B cell (primary cell): ENCODE data around the gene PRRC2B. TPM values are rescaled to one million over a fixed set of nuclear protein-coding genes. Genes with fewer than 3 reads are reported as not detected.
A peak's percentile ranks its signal among the peaks of the same experiment; 100 is the strongest.

ENCODE experiments used
- ATAC-seq: fragments of 200-7000 bp; cut with Tn5 transposase; one replicate; pipeline ENCODE4 v1.10.0; 2021; ENCODE audit warnings: low read depth, mild to moderate bottlenecking, moderate number of reproducible peaks, moderate library complexity
- CTCF ChIA-PET: fragments of 350-600 bp; sonication (Branson Sonifier 250); formaldehyde crosslinking; loops from one replicate; lab custom pipeline; 2021; ENCODE audit warnings: antibody characterized with exemption, inconsistent platforms; lab: Charles Lee
- POLR2A ChIA-PET: fragments of 350-600 bp; sonication (Branson Sonifier 250); formaldehyde crosslinking; loops from one replicate; lab custom pipeline; 2021; ENCODE audit warnings: antibody characterized with exemption; lab: Charles Lee
- DNase-seq: peaks from one replicate; pipeline ENCODE4 v3.0.0; 2013
- H2AFZ ChIP-seq: 2 replicates; pipeline ENCODE4 v1.6.1; 2012; ENCODE audit warnings: mild to moderate bottlenecking, low read depth, low read length; ENCODE audit not compliant: insufficient read depth, poor library complexity, severe bottlenecking
- H3K27ac ChIP-seq, 2 donors: 1 replicate in 1 of 2; 2 replicates in 1 of 2; pipeline ENCODE4 v1.5.1; 2012 to 2013; ENCODE audit warnings: low read length in 2 of 2, mild to moderate bottlenecking in 2 of 2, moderate library complexity in 1 of 2
- H3K27me3 ChIP-seq, 4 experiments: fragments of 200-600 bp in 1 of 4; sonication (generic) in 1 of 4; replicated peaks in 1 of 4; 1 replicate in 2 of 4; 2 replicates in 2 of 4; pipeline versions ENCODE4 v1.6.1 to v1.7.0; 2013 to 2016; ENCODE audit warnings: low read length in 3 of 4, mild to moderate bottlenecking in 2 of 4, mixed read lengths in 1 of 4, moderate library complexity in 1 of 4; ENCODE audit not compliant: insufficient read depth in 4 of 4, control insufficient read depth in 3 of 4; ENCODE audit errors: control extremely low read depth in 1 of 4
- H3K36me3 ChIP-seq, 2 experiments: replicated peaks in 1 of 2; 1 replicate in 1 of 2; 2 replicates in 1 of 2; pipeline versions ENCODE4 v1.6.1 to v1.7.1; 2013; ENCODE audit warnings: low read length in 1 of 2; ENCODE audit not compliant: insufficient read depth in 2 of 2, control insufficient read depth in 1 of 2; ENCODE audit errors: control extremely low read depth in 1 of 2, extremely low read depth in 1 of 2
- H3K4me1 ChIP-seq, 2 donors: fragments of 200-600 bp in 1 of 2; sonication (generic) in 1 of 2; 1 replicate in 1 of 2; 2 replicates in 1 of 2; pipeline versions ENCODE4 v1.5.1 to v1.6.1; 2013 to 2017; ENCODE audit warnings: low read length in 2 of 2; ENCODE audit not compliant: control insufficient read depth in 2 of 2, insufficient read depth in 2 of 2
- H3K4me2 ChIP-seq: replicated peaks from 2 replicates; pipeline ENCODE3; 2012; ENCODE audit warnings: mild to moderate bottlenecking, low read depth, low read length; ENCODE audit not compliant: poor library complexity, severe bottlenecking
- H3K4me3 ChIP-seq, 5 experiments: fragments of 200-600 bp in 1 of 5; sonication (generic) in 1 of 5; 1 replicate in 3 of 5; 2 replicates in 2 of 5; pipeline versions ENCODE4 v1.5.1 to v1.7.0; 2011 to 2016; ENCODE audit warnings: low read length in 4 of 5, mild to moderate bottlenecking in 4 of 5, low read depth in 2 of 5, control low read depth in 1 of 5, moderate library complexity in 1 of 5; ENCODE audit not compliant: insufficient read depth in 1 of 5; ENCODE audit errors: control extremely low read depth in 1 of 5, extremely low read depth in 1 of 5
- H3K79me2 ChIP-seq: fragments of 200-600 bp; sonication (generic); one replicate; pipeline ENCODE4 v1.6.0; 2016; ENCODE audit warnings: low read length; ENCODE audit not compliant: control insufficient read depth, insufficient read depth
- H3K9ac ChIP-seq: fragments of 200-600 bp; sonication (generic); 2 replicates; pipeline ENCODE4 v1.6.1; 2017; ENCODE audit warnings: mild to moderate bottlenecking, low read length, moderate library complexity
- H3K9me3 ChIP-seq, 3 donors: one replicate each; pipeline versions ENCODE4 v1.6.1 to v1.7.1; 2013; ENCODE audit warnings: low read length in 2 of 3; ENCODE audit not compliant: control insufficient read depth in 2 of 3, insufficient read depth in 1 of 3; ENCODE audit errors: control extremely low read depth in 1 of 3
- H4K20me1 ChIP-seq: 2 replicates; pipeline ENCODE4 v1.6.0; 2012; ENCODE audit warnings: mild to moderate bottlenecking, low read length; ENCODE audit not compliant: insufficient read depth, control insufficient read depth, poor library complexity, severe bottlenecking
- H3K27ac Mint-ChIP-seq: one replicate; pipeline ENCODE4 v1.8.0; 2021; ENCODE audit warnings: mixed read lengths
- H3K27me3 Mint-ChIP-seq: one replicate; pipeline ENCODE4 v1.8.0; 2021; ENCODE audit warnings: mixed read lengths
- H3K4me1 Mint-ChIP-seq: one replicate; pipeline ENCODE4 v1.8.0; 2021; ENCODE audit warnings: mixed read lengths
- H3K4me3 Mint-ChIP-seq: one replicate; pipeline ENCODE4 v1.8.0; 2021; ENCODE audit warnings: mixed read lengths
- H3K9me3 Mint-ChIP-seq: one replicate; pipeline ENCODE4 v1.8.0; 2022; ENCODE audit warnings: mixed read lengths; ENCODE audit not compliant: insufficient read depth
- EZH2 ChIP-seq: IDR thresholded peaks from 2 replicates; pipeline ENCODE4 v1.6.1; 2012; ENCODE audit warnings: borderline replicate concordance, low read depth, mild to moderate bottlenecking, moderate library complexity, low read length; ENCODE audit not compliant: insufficient read depth, poor library complexity, severe bottlenecking
- WGBS: methylation state at CpG from one replicate; pipeline ENCODE4 v1.1.5; 2013; ENCODE audit warnings: missing lambda C conversion rate; ENCODE audit not compliant: insufficient coverage; 5-methylcytosine and 5-hydroxymethylcytosine counted together
- intact Hi-C: fragments of 100-400 bp; cut with micrococcal nuclease; formaldehyde crosslinking; loops from one replicate; pipeline ENCODE4 v1.10.0; 2022
- polyA plus RNA-seq: library from polyadenylated mRNA; depleted of rRNA; stranded (reverse); fragments of >200 nt; gene quantifications from 2 replicates; pipeline ENCODE4 v1.2.3, GENCODE V29; 2012
- total RNA-seq, 2 donors: library from RNA; stranded (reverse); fragments of 120-200 nt in 1 of 2; gene quantifications; 1 replicate in 1 of 2; 2 replicates in 1 of 2; pipeline versions ENCODE4 v1.2.3 to v1.2.4, GENCODE V29; 2013 to 2022
- TF ChIP-seq, protein P1 (sequence below): fragments of 200-600 bp; IDR thresholded peaks from one replicate; pipeline ENCODE4 v1.8.0; 2022; ENCODE audit warnings: antibody characterized with exemption, mild to moderate bottlenecking

Gene PRRC2B
- total and polyA plus RNA-seq, 2 donors (not counting 1 experiment from before 2014, with no cell fraction given), result 63.9 to 268 TPM

DNA sequence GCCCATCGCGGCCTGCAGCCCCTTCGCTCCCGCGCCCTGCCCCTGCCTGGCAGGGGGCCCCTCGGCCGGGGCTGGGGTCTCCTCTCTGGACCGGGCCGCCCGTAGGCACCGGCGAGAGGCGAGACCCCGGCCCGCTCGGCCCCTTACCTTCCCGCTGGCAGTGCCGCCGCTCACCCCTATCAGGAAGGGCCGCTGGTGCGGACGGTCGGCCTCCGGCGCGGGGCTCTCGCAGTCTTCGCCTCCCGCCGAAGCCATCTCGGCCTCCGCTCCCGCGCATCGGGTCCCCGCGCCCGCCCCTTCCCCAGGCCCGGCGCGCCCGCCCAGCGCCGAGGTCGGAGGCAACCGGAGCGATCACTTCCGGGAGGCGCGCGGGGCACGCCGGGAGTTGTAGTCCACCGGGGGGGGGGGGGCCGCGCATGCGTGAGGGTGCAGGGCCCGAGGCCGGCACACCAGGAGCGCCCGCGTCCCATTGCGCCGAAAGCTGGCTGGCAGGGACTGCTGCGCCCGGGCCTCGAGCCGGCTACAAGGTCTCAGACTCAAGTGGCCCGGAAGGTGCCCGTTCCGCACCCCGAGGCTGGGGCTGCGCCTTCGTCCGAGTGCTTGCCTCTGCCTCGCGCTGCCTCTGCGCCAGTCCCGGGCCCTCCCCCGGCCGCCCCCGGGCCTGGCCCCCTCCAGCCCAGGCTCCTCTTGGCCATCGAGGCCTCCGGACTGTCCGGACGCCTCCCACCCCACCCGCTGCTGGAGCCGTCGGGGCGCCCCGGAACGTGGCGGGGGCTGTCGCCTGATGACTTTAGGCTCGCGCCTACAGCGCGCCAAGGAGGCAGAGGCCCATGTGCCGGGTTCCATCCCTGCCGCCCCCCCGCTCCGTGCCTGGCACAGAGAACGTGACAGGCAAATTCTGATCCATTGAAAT is 137.3 kb downstream of the PRRC2B start, which contains the start of gene UCK1:
UCK1 (minus strand) TSS at position 344 of the 913 bp plus-strand sequence; CDS start at position 255, 89 bp downstream.
- H3K27ac Mint-ChIP-seq, result peak within 1 kb of the TSS; percentile 67
- intact Hi-C loops, result loop anchor here (1.0 to 5.0 kb wide), 4 partner anchors 29 to 158 kb away; partner anchors contain the start of gene POMT1
- POLR2A ChIA-PET, result no interaction called here
- H3K79me2 ChIP-seq, result peaks cover 8% of the 10 kb centered on the region
- no peaks in the 10 kb centered on the region for H3K9me3 ChIP-seq
- H3K27ac ChIP-seq, result peak within 1 kb of the TSS; percentile 18 to 64
- TF ChIP-seq EZH2, result no peak
- TF ChIP-seq, protein P1, sequence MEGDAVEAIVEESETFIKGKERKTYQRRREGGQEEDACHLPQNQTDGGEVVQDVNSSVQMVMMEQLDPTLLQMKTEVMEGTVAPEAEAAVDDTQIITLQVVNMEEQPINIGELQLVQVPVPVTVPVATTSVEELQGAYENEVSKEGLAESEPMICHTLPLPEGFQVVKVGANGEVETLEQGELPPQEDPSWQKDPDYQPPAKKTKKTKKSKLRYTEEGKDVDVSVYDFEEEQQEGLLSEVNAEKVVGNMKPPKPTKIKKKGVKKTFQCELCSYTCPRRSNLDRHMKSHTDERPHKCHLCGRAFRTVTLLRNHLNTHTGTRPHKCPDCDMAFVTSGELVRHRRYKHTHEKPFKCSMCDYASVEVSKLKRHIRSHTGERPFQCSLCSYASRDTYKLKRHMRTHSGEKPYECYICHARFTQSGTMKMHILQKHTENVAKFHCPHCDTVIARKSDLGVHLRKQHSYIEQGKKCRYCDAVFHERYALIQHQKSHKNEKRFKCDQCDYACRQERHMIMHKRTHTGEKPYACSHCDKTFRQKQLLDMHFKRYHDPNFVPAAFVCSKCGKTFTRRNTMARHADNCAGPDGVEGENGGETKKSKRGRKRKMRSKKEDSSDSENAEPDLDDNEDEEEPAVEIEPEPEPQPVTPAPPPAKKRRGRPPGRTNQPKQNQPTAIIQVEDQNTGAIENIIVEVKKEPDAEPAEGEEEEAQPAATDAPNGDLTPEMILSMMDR, result no peak
- peaks cover 0 to 27% of the 10 kb centered on the region in 2 experiments for H3K36me3 ChIP-seq
- no peaks in the 10 kb centered on the region for H3K27me3 Mint-ChIP-seq
- H3K4me1 Mint-ChIP-seq, result peaks cover 21% of the 10 kb centered on the region
- peak; percentile 89 for DNase-seq
- WGBS, result 14% methylated on average over 103 of the region's 103 CpGs
- no peaks in the 10 kb centered on the region for H3K9me3 Mint-ChIP-seq
- H4K20me1 ChIP-seq, result no peaks in the 10 kb centered on the region
- H2AFZ ChIP-seq, result peak within 1 kb of the TSS; percentile 97
- peaks cover 23 to 31% of the 10 kb centered on the region in 2 donors for H3K4me1 ChIP-seq
- H3K9ac ChIP-seq, result peak within 1 kb of the TSS; percentile 87
- peak within 1 kb of the TSS; percentile 94 for H3K4me2 ChIP-seq
- H3K4me3 Mint-ChIP-seq, result peak within 1 kb of the TSS; percentile 79
- peak; percentile 92 for ATAC-seq
- CTCF ChIA-PET, result interaction anchor here (1.0 kb wide), 1 partner anchor 181 kb away, joined by 5 read pairs; no protein-coding TSS in a partner anchor
- H3K4me3 ChIP-seq, result peak within 1 kb of the TSS; percentile 21 to 88 (median 70)
- H3K27me3 ChIP-seq, result no peaks in the 10 kb centered on the region
